ENCODE measurements around the gene BCR. TPM values are rescaled to one million over a fixed set of nuclear protein-coding genes. Genes with fewer than 3 reads are reported as not detected.

Gene BCR
- total RNA-seq, 1 donor from 2014 or later: 102 TPM

- Mint-ChIP-seq H3K9me3 (ENCODE audit: low read depth) (no peaks in the 10 kb centered on the region), H3K4me3 (ENCODE audit: low read depth) (no peak overlapping the region), H3K4me1 (ENCODE audit: low read depth) (peaks cover 4% of the 10 kb centered on the region), H3K36me3 (ENCODE audit: insufficient read depth) (peaks cover 2% of the 10 kb centered on the region), H3K27me3 (no peaks in the 10 kb centered on the region), H3K27ac (no peak overlapping the region)
- no peak for TF ChIP-seq CTCF (IDR thresholded peaks at IDR 0.05; ENCODE audit: unreplicated experiment)
- no peak for DNase-seq (ENCODE audit: low spot score, unreplicated experiment)
Observed at GRCh38 chr22:23169043-23169406, 11.3 kb upstream of the BCR start.

DNA sequence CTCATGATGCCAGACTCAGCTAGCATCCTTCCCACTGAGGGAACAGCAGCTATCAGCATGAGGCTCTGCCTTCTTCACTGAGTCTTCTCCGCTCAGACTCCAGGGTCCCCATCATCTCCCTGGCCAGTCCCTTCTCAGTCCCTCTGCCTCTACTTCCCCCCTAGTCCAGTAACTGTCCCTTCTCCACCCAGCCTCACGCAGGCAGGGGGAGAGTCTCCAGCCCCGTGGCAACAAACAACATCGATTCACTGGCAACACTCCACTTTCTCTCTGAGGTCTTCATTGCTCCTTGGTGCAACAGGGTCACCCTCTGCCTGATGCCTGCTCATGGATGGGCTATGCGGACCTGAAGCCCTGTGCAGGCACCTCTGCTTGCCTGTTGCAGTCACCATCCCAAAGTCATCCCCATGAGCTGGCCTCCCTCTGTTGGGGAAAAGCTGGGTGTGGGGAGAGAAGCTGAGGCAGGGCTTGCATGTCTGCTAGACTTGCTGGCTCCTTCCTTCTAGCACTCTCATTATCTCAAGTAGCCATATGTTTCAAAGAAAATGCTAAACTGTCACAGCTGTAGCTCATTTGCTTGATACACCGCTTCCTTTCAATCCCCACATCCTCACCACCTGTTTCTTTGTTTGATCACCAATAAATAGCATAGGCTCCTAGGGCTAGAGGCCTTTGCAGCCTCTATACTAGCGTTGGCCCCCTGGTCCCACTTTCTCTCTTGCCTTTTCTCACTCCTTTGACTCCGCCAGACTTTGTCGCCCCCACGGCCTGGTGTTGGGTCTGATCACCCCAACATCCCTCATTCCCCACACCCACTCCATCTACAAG lies 4.3 kb upstream of the BCR start:
- peaks cover 16% of the 10 kb centered on the region for H3K9me3 Mint-ChIP-seq (ENCODE audit: low read depth)
- TF ChIP-seq CTCF (IDR thresholded peaks at IDR 0.05; ENCODE audit: unreplicated experiment): no peak
- H3K4me1 Mint-ChIP-seq (ENCODE audit: low read depth): peaks cover 14% of the 10 kb centered on the region
- no peaks in the 10 kb centered on the region for H3K27me3 Mint-ChIP-seq
- no peak overlapping the region for H3K27ac Mint-ChIP-seq
- DNase-seq (ENCODE audit: low spot score, unreplicated experiment): no peak
- no peak overlapping the region for H3K4me3 Mint-ChIP-seq (ENCODE audit: low read depth)
- H3K36me3 Mint-ChIP-seq (ENCODE audit: insufficient read depth): peaks cover 20% of the 10 kb centered on the region

DNA sequence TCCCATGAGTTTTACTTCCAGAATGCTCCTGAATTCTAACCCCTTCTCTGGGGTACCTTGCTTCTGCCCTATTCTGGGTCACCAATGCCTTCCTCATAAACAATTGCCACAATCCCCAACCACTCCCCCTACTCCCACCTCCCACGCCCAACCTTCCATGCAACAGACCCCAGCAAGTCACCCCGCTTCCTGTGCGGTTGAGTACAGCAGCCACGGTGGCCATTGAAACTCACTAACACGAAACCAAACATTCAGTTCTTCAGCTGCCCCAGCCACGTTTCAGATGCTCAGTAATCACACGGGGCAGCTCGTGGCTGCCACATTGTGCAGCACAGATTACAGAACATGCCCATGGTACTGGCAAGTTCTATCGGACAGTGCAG lies 3.7 kb upstream of the BCR start:
- no peaks in the 10 kb centered on the region for H3K27me3 Mint-ChIP-seq
- peaks cover 14% of the 10 kb centered on the region for H3K4me1 Mint-ChIP-seq (ENCODE audit: low read depth)
- no peak for TF ChIP-seq CTCF (IDR thresholded peaks at IDR 0.05; ENCODE audit: unreplicated experiment)
- no peak for DNase-seq (ENCODE audit: low spot score, unreplicated experiment)
- H3K36me3 Mint-ChIP-seq (ENCODE audit: insufficient read depth): peaks cover 20% of the 10 kb centered on the region
- H3K9me3 Mint-ChIP-seq (ENCODE audit: low read depth): peaks cover 16% of the 10 kb centered on the region
- no peak overlapping the region for H3K4me3 Mint-ChIP-seq (ENCODE audit: low read depth)
- no peak overlapping the region for H3K27ac Mint-ChIP-seq

GRCh38 chr22:23177197-23177596 lies 3.1 kb upstream of the BCR start:
- Mint-ChIP-seq H3K4me3 (ENCODE audit: low read depth) (no peak overlapping the region), H3K36me3 (ENCODE audit: insufficient read depth) (peaks cover 20% of the 10 kb centered on the region), H3K27me3 (no peaks in the 10 kb centered on the region), H3K4me1 (ENCODE audit: low read depth) (peaks cover 18% of the 10 kb centered on the region), H3K27ac (no peak overlapping the region), H3K9me3 (ENCODE audit: low read depth) (peaks cover 16% of the 10 kb centered on the region)
- no peak for DNase-seq (ENCODE audit: low spot score, unreplicated experiment)
- no peak for TF ChIP-seq CTCF (IDR thresholded peaks at IDR 0.05; ENCODE audit: unreplicated experiment)

DNA sequence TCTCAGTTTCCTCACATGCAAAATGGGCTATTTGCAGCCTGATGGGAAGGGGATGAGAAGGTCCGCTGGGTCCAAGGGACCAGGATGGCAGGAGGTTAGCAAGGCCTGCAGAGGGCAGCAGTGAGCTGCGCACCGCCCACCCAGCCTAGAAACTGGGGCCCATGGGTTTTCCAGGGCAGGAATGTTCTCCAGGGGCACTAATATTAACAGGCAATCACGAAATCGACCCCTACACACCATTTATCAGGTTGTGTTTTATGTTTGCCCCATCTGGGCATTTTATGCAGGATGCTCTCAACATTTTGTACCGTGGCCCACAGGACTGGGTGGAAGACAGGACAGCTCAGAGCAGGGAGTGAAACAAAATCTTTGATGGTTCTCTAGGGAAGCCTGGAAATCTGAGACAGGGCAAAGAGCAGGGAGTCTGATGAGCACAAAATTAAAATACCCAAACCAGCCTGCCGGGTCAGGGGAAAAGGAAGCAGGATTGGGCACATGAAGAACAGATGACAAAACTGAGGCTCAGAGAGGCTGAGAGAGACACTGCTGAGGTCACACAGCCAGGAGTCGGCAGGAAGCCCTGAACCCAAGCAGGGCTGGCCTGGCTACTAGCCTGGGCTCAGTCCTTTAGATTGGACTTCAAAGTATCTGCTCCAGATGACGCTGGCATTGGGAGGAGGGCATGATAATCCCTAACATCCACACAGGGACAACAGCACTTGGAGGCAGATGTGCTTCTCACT lies 1.6 kb upstream of the BCR start:
- Mint-ChIP-seq H3K27ac (peak overlapping the region; percentile 82), H3K4me3 (ENCODE audit: low read depth) (peak overlapping the region; percentile 58), H3K36me3 (ENCODE audit: insufficient read depth) (peaks cover 20% of the 10 kb centered on the region), H3K9me3 (ENCODE audit: low read depth) (peaks cover 16% of the 10 kb centered on the region), H3K27me3 (no peaks in the 10 kb centered on the region), H3K4me1 (ENCODE audit: low read depth) (peaks cover 33% of the 10 kb centered on the region)
- peak; percentile 64 for DNase-seq (ENCODE audit: low spot score, unreplicated experiment)
- peak; percentile 94 for TF ChIP-seq CTCF (IDR thresholded peaks at IDR 0.05; ENCODE audit: unreplicated experiment)
